ENCODE measurements around the gene TM4SF4.

Gene TM4SF4

DNA sequence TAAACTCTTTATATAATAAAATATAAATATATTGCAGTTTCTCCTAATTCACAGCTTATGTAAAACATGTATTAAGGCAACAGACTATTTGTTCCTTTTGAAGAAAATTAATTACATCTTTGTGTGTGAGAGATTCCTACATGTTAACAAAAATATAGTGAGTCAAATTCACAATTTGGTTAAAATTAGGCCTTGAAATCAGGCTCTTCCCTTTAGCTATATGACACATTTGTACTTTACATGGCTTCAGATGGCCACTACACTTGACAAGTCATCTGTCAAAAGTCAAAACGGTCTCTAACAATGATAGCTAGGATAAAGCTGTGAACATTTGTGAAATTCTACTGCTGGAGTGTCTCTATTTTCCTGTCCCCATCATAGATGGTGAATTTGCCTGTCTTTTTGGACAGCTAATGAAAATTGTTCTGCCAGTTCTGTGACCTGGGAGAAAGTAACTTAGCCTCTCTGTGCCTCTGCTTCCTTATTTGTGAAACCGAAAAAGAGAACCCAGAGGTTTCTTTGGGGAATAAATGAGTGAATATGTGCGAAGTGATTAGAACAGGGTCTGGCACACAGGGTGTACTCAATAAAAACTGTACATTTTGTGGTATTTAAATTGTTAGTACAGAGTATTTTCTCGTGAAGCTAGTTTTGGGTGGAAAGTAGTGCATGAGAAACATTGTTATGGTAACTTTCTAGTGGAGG lies 23.6 kb downstream of the TM4SF4 start:
- no peak for DNase-seq
- Histone ChIP-seq H3K9ac (ENCODE audit: low read length) (no peak overlapping the region), H3K27me3 (replicated peaks; ENCODE audit: insufficient read depth, low read length) (no peaks in the 10 kb centered on the region), H4K20me1 (ENCODE audit: insufficient read depth, low read length) (no peaks in the 10 kb centered on the region), H3K9me3 (replicated peaks; ENCODE audit: insufficient read depth, low read length) (no peaks in the 10 kb centered on the region), H3K4me3 (ENCODE audit: low read length) (no peak overlapping the region), H3K36me3 (replicated peaks; ENCODE audit: insufficient read depth, low read length) (no peaks in the 10 kb centered on the region), H2AFZ (ENCODE audit: low read length) (no peak overlapping the region), H3K4me1 (ENCODE audit: low read length) (no peaks in the 10 kb centered on the region), H3K27ac (ENCODE audit: low read length) (no peak overlapping the region), H3F3A (ENCODE audit: insufficient read depth, low read length) (no peaks in the 10 kb centered on the region), H3K79me2 (ENCODE audit: low read length) (no peaks in the 10 kb centered on the region), H3K4me2 (ENCODE audit: low read depth, low read length) (no peak overlapping the region), H3K9me2 (replicated peaks; ENCODE audit: insufficient read depth, low read length) (no peaks in the 10 kb centered on the region)
- TF ChIP-seq EZH2phosphoT487 (IDR thresholded peaks at IDR 0.05; ENCODE audit: low read length) (no peak), EZH2 (optimal IDR thresholded peaks at IDR 0.05; ENCODE audit: low read depth, low read length) (no peak)
- TF ChIP-seq, protein P1, sequence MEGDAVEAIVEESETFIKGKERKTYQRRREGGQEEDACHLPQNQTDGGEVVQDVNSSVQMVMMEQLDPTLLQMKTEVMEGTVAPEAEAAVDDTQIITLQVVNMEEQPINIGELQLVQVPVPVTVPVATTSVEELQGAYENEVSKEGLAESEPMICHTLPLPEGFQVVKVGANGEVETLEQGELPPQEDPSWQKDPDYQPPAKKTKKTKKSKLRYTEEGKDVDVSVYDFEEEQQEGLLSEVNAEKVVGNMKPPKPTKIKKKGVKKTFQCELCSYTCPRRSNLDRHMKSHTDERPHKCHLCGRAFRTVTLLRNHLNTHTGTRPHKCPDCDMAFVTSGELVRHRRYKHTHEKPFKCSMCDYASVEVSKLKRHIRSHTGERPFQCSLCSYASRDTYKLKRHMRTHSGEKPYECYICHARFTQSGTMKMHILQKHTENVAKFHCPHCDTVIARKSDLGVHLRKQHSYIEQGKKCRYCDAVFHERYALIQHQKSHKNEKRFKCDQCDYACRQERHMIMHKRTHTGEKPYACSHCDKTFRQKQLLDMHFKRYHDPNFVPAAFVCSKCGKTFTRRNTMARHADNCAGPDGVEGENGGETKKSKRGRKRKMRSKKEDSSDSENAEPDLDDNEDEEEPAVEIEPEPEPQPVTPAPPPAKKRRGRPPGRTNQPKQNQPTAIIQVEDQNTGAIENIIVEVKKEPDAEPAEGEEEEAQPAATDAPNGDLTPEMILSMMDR (IDR thresholded peaks at IDR 0.05; ENCODE audit: low read length) = no peak

- Histone ChIP-seq H3K4me1 (ENCODE audit: low read length) (no peaks in the 10 kb centered on the region), H3F3A (ENCODE audit: insufficient read depth, low read length) (no peaks in the 10 kb centered on the region), H3K4me2 (ENCODE audit: low read depth, low read length) (no peak overlapping the region), H3K4me3 (ENCODE audit: low read length) (no peak overlapping the region), H3K9me2 (replicated peaks; ENCODE audit: insufficient read depth, low read length) (no peaks in the 10 kb centered on the region), H3K27me3 (replicated peaks; ENCODE audit: insufficient read depth, low read length) (no peaks in the 10 kb centered on the region), H3K9ac (ENCODE audit: low read length) (no peak overlapping the region), H3K36me3 (replicated peaks; ENCODE audit: insufficient read depth, low read length) (no peaks in the 10 kb centered on the region), H3K79me2 (ENCODE audit: low read length) (no peaks in the 10 kb centered on the region), H4K20me1 (ENCODE audit: insufficient read depth, low read length) (no peaks in the 10 kb centered on the region), H2AFZ (ENCODE audit: low read length) (no peak overlapping the region), H3K27ac (ENCODE audit: low read length) (no peak overlapping the region), H3K9me3 (replicated peaks; ENCODE audit: insufficient read depth, low read length) (no peaks in the 10 kb centered on the region)
- TF ChIP-seq EZH2phosphoT487 (IDR thresholded peaks at IDR 0.05; ENCODE audit: low read length) (no peak), EZH2 (optimal IDR thresholded peaks at IDR 0.05; ENCODE audit: low read depth, low read length) (no peak)
- TF ChIP-seq, protein P1 (IDR thresholded peaks at IDR 0.05; ENCODE audit: low read length) = no peak
- no peak for DNase-seq
Measured at GRCh38 chr3:149501524-149501923, 27.0 kb downstream of the TM4SF4 start.

DNA sequence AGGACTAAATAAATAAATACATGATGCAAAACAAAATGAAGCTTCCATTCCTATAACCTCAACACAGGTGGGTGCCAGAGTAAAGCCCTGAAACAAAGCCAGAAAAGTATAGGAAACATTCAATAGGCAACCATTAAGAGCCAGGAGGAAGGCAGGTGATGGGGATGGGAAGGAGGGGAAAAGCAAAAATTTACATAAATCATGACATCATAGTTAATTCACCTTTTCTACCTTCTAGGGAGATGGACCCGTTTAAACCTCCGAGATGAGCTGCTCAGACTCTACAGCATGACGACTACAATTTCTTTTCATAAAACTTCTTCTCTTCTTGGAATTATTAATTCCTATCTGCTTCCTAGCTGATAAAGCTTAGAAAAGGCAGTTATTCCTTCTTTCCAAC lies 27.9 kb downstream of the TM4SF4 start:
- H3K27me3 ChIP-seq (replicated peaks; ENCODE audit: insufficient read depth, low read length) = no peaks in the 10 kb centered on the region
- no peaks in the 10 kb centered on the region for H3K9me2 ChIP-seq (replicated peaks; ENCODE audit: insufficient read depth, low read length)
- H3K36me3 ChIP-seq (replicated peaks; ENCODE audit: insufficient read depth, low read length) = no peaks in the 10 kb centered on the region
- TF ChIP-seq EZH2phosphoT487 (IDR thresholded peaks at IDR 0.05; ENCODE audit: low read length) (no peak), EZH2 (optimal IDR thresholded peaks at IDR 0.05; ENCODE audit: low read depth, low read length) (no peak)
- TF ChIP-seq, protein P1 (IDR thresholded peaks at IDR 0.05; ENCODE audit: low read length) = no peak
- H3K27ac ChIP-seq (ENCODE audit: low read length) = no peak overlapping the region
- no peak for DNase-seq
- H2AFZ ChIP-seq (ENCODE audit: low read length) = no peak overlapping the region
- no peak overlapping the region for H3K9ac ChIP-seq (ENCODE audit: low read length)
- no peaks in the 10 kb centered on the region for H4K20me1 ChIP-seq (ENCODE audit: insufficient read depth, low read length)
- H3K79me2 ChIP-seq (ENCODE audit: low read length) = no peaks in the 10 kb centered on the region
- no peak overlapping the region for H3K4me3 ChIP-seq (ENCODE audit: low read length)
- H3K9me3 ChIP-seq (replicated peaks; ENCODE audit: insufficient read depth, low read length) = no peaks in the 10 kb centered on the region
- no peaks in the 10 kb centered on the region for H3F3A ChIP-seq (ENCODE audit: insufficient read depth, low read length)
- H3K4me1 ChIP-seq (ENCODE audit: low read length) = no peaks in the 10 kb centered on the region
- no peak overlapping the region for H3K4me2 ChIP-seq (ENCODE audit: low read depth, low read length)
